T-helper 2 cell treated with Interferon-gamma antibody and Interleukin-4, amounts not matched to agents 100 ng/mL and 5 ng/mL, for 36 hours (primary cell): ENCODE data around the gene SMIM22. TPM values are rescaled to one million over a fixed set of nuclear protein-coding genes. Genes with fewer than 3 reads are reported as not detected.

Experiments used
- intact Hi-C: fragments of 100-400 bp; cut with micrococcal nuclease; formaldehyde crosslinking; loops from one replicate; pipeline ENCODE4 v1.15.1; 2023
- total RNA-seq: library from RNA; stranded (reverse); gene quantifications from 2 replicates; pipeline ENCODE4 v1.2.3, GENCODE V29; 2022

The SMIM22 gene, protein sequence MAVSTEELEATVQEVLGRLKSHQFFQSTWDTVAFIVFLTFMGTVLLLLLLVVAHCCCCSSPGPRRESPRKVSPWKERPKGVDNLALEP
- total RNA-seq: not detected in 2 replicates

DNA sequence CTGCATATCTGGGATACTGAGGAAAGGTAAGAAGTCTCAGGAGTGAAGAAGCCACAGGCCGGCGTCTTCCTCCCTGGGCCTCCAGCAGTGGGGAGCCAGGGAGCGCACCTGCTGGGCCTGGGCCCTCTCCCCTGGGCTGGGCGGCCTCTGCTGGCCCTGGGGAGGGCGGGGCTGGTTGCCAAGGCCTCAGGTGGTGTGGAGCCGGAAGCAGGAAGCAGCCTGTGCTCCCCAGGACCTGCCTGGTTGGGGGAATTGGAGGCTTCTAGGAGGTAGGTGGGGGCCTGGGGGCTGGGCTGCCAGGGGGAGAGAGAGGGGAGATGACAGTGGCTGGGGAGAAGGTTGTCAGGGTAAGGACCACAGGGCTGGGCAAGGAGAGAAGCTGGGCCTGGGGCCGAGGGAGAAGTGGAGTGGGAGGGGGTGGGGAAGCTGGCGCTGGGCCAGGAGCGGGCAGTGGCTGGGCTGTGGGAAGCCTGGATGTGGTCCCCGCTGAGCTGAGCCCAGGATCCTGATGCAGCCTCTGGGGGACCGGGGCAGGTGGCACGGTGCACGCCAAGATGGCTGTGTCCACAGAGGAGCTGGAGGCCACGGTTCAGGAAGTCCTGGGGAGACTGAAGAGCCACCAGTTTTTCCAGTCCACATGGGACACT lies at the start of gene SMIM22:
Gene SMIM22, plus strand, starts transcription at position 189 of the 647 bp plus-strand sequence. Its CDS starts 366 bp downstream, at position 555.
- intact Hi-C loops: no loop called here

DNA sequence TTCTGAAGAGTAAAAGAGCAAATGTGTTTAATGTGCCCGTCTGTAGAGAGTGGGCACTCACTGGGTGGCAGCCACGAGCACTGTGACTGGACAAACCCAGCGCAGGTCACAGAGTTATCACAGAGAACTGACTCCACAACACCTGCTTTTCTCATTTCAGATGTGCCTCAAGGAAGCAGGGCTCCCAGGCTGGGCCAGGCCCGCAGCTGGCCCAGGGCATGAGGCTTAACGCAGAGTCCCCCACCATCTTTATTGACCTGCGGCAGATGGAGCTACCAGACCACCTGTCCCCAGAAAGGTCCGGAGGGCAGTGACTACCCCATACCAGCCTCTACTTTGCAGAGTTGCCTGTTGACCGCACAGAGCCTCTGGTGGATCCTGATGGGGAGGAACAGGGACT lies 49.0 kb upstream of the SMIM22 start:
- intact Hi-C loops: no loop called here

DNA sequence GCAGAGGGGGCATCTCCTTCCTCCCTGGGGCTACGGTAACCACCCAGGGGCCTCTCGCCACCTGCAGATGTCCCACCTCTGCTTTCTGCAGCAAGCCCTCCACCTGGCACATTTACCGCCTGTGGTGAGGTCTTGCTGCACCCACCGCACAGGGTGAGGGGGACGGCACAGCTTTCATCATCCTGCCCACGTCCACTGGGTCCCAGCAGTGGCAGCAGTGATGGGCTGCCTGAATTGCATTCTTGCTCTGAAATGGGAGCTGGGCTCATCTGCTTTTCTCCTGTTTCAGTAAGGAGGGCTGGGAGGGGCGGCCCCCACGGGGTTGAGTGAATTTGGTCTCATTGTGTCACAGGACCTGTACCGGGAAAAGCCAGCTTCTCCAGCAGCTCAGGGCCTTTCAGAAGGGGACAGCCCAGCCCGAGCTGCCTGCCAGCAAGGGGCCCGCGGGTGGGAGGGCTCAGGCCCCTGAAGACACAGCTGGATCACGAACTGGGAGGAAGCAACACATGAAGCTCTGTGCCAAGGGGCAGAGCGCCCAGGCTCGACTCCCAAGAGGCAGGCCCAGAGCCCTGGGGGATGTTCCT lies 48.1 kb upstream of the SMIM22 start:
- intact Hi-C loops: no loop called here

DNA sequence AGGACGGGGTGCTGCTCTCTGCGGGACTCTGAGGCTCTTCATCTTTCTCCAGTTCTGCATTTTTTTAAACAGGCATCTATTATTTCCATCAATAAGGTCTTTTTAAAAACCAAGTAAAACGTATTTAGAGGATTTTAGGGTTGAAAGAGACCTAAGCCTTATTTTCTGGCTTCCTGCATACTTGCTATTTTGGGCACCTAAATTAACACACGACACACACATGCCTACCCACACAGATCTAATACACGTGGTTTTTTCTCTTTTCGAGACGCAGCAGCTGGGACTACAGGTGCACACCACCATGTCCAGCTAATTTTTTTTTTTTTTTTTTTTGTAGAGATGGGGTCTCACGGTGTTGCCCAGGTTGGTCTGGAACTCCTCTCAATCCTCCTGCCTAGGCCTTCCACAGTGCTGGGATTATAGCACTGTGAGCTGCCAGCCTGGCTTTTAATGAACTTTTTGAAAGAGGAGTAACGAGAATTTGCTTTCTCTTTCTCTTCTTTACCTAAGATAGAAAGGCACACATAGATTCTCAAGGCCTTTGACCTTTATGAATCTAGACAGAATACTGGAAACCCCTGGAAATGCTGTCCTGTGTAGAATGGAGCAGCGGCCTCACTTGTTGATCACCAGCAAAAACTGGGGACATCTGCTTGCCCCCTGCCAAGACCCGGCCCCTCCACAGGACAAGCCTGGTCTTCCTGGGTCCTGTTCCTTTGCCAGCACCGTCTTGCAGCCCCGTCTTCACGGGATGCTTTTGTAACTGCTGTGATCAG lies 47.1 kb upstream of the SMIM22 start:
- intact Hi-C loops: no loop called here

DNA sequence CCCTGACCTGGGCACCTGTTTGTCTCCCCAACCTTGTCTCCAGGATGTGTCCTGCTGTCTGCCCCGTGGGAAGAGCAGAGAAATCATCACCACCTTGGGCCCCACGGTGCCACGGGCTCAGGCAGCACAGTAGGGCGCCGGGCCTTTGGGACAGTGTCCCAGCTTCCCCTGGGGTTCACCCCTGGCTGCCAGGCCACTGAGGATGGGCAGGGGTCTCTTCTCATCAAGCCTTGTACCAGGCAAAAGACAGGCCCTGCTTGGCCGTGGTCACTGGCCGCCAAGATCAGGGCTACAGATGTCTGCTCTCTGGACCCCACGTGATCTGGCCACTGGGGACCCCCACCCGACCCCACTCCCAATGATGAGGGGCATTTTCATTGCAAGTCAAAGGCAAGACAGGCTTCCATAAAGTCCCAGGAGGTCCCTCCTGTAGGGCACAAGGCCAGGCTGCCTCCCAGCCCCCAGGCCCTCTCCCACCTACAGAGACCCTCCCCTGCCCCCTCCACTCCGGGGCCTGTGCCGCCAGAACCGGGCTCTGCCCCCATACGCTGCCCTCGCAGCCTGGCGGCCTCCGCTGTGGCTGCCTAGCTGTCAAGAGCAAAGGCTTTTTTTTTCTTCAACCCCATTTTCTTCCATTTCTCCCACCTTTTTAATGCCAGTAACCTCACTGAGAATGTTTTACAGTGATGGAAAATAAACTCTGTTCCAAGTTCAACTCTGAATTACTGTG lies 46.3 kb upstream of the SMIM22 start:
- intact Hi-C loops: no loop called here

DNA sequence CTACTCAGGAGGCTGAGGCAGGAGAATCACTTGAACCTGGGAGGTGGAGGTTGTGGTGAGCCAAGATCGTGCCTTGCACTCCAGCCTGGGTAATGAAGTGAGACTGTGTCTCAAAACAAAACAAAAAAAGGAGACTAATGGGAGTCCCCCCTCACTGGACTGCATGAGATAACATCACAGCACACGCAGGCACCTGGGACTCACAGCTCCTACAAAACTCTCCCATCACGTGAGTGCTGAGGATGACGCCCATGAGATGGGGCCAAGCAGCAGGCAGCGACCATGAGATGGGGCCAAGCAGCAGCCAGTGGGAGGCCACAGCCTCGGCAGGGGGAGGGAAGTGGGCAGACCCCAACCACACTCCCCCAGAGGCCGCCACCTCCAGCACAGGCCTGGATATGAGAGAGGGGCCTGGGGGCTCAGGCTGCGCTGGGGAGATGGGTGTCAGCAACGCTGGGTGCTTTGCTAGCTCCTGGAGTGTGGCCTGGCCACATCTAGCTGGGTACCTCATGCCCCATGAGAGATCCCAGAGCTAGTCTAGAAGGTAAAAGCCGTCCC lies 45.4 kb upstream of the SMIM22 start:
- intact Hi-C loops: no loop called here

DNA sequence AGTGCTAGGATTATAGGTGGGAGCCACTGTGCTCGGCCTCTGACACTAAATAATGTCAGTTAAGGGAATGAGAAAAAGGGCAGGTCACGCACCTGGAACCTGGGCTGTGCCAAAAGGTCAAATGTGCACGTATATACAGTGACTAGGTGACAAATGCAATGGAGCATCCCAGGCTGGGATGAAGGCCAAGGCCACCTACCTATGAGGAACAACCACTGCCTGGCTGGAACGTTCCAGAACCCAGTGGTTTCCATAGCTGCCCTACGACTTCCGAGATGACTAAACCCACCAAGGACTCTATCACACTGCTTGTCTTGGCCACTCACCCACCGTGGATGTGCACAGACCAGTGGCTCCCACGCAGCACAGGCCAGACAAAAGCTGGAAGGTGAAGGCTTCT lies 44.3 kb upstream of the SMIM22 start:
- intact Hi-C loops: no loop called here

DNA sequence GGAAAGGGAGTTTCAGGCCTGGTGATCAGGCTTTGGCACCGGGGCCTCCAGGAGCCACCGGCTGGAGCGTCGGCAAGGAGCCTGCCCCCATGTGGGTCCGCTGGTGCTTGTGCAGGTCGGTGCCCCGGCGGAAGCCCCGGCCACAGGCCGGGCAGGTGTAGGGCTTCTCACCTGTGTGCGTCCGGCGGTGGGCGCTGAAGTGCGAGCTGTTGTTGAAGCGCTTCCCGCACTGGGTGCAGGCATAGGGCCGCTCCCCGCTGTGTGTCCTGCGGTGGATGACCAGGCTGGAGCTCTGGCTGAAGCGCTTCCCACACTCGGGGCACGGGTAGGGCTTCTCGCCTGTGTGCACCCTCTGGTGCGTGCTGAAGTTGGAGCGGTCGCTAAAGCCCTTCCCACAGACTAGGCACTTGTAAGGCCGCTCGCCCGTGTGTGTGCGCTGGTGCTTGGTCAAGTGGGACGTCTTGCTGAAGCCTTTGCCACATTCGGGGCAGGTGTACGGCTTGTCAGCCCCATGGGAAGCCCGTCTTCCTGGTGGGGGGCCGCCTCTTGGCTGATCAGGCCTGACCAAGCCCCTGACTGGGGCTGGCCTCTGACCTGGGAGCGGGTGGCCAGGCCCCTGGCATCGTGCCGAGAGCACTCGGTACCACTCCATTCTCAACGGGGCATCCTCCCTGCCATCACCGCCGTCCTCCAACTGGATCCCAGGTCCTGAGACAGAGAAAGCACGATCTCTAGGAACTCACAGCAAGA lies 42.6 kb upstream of the SMIM22 start:
- intact Hi-C loops: no loop called here

DNA sequence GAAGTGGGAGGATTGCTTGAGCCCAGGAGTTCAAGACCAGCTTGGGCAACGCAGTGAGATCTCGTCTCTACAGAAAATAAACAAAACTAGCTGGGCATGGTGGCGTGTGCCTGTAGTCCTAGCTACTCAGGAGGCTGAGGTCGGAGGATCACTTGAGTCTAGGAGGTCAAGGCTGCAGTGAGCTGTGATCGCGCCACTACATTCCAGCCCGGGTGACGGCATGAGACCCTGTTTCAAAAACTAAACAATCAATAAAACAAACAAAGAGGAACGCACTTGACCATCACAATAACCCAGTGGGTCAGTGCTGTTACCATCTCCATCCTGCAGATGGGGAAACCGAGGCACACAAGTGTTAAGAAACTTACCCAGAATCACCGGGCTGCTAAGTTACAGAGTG lies 41.9 kb upstream of the SMIM22 start:
- intact Hi-C loops: no loop called here

DNA sequence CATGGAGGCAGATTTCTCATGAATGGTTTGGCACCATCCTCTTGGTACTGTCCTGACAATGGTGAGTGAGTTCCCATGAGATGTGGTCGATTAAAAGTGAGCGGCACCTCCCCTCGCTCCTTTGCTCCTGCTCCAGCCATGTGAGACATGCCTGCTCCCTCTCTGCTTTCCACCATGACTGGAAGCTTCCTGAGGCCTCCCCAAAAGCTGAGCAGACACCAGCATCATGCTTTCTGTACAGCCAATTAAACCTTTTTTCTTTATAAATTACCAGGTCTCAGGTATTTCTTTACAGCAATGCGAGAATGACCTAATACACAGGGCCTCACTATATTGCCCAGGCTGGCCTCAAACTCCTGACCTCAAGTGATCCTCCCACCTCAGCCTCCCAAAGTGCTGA lies 40.3 kb upstream of the SMIM22 start:
- intact Hi-C loops: no loop called here

DNA sequence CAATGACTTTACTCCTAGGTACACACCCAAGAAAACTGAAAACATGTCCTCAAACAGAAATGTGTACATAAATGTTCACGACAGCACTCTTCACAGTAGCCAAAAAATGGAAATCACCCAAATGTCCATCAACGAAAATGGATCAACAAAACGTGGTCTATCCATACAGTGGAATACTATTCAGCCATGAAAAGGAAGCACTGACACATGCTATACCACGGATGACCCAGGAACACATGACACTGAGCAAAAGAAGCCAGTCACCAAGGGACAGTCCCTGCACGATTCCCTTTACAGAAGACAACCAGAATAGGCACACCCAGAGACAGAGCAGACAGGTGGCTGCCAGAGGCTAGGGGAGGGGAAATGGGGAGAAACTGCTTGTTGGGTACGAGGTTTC lies 39.5 kb upstream of the SMIM22 start:
- intact Hi-C loops: no loop called here

DNA sequence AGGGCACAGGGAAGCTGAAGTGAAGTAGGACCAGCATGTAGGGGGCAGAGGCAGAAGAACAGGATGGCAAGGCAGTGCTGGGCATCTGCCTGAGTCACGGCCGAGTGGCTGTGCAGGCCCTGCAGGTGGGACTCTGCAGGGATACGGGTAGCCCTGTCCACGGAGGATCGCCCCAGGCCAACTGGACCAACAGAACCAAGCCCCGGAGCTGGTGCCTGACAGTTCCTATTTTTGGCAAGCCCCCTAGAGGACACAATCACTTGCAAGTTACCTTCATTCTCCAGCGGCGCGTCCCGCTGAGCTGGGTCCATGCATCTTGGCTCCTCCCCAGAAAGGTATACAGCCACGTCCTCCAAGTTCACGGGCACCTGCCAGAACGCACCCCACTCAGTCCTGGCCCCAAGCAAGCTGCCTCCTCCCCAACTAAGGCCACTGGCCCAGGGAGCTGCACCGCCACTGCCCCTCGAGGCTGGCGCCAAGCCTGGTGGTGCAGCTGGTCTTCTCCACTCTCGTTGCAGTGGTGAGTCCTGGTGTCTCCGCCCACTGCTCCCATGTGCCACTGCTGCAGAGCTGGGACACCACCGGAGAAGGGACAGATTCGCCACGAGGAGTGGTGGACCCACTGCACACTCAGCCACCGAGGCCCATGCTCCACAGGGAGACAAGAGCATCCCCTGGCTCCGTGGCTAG lies 34.8 kb upstream of the SMIM22 start:
- intact Hi-C loops: loop anchor here (10.0 kb wide), 1 partner anchor 146 kb away; the partner anchor contains the start of gene UBALD1

DNA sequence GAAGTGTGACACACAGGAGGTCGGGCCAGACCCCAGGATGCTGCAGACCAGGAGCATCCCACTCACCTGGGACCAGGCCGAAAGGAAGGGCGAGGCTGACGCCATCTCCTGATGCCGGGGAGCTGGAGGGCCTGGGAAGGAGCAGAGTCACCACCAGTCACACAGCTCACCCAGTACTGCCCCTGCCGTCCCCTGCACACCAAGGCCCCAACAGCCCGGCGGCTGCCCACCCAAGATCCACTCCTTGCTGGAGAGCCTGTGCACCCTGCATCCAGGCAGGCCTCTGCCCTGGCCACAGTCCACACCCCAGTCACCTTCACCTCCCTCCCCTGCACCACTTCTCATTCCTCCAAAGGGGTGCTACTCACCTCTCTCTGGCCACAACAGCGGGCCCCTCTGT lies 33.0 kb upstream of the SMIM22 start:
- intact Hi-C loops: loop anchor here (10.0 kb wide), 1 partner anchor 147 kb away; the partner anchor contains the start of gene UBALD1

DNA sequence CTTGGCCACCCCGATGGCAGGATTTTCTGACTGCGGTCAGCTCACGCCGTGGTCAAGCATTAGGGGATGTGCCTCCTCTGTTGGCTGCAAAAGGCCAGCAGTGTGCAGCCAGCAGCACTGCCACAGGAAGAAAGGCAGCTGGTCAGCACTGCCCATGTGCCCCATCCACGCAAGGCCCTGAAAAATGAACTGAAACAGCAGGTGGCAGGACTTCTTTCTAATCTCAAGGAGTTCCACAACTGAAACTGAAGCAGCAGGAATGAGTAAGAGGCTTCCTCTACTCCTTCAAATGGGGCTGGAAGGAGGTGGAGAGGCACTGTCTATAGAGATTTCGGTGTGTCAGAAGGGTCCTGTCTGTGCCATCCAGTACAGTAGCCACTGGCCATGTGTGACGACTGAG lies 31.4 kb upstream of the SMIM22 start:
- intact Hi-C loops: loop anchor here (10.0 kb wide), 1 partner anchor 149 kb away; the partner anchor contains the start of gene UBALD1

DNA sequence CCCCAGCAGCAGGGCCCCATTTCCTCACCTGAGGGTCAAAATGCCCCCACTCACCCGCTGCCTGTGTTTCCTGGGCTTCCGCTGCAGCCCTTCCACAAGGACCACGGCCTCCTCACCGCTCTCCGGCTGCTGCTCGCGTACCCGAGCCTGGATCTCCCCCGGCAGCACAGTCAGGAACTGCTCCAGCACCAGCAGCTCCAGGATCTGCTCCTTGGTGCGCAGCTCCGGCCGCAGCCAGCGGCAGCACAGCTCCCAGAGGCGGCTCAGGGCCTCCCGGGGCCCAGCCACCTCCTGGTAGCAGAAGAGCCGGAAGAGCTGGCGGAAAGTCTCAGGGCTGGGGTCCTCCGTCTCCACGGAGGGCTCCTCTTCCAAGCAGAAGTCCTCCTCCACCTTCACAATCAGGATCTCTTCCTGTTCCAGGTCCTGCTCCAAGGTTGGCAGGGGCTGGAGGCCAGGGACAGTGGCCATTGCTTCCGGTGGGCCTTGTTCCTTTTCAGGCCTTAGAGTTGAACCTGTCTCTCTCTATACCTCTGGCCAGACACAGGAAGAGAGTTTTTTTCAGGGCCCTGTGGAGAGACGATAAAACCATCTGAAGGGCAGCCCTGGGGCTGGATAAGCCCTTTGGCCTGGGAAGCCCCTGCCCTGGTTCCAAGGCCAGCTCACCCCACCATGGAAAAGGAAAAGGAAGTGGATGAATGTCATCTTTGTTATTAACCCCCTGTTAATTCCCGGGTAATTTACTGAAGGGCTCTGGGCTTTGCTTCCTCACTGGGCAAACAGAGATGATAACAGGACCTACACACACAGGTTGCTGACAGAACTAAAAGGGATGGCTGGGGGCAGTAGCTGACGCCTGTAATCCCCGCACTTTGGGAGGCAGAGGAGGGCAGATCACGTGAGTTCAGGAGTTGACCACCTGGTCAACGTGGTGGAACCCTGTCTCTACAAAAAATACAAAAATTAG lies 29.4 kb upstream of the SMIM22 start:
- intact Hi-C loops: loop anchor here (10.0 kb wide), 1 partner anchor 151 kb away; the partner anchor contains the start of gene UBALD1

DNA sequence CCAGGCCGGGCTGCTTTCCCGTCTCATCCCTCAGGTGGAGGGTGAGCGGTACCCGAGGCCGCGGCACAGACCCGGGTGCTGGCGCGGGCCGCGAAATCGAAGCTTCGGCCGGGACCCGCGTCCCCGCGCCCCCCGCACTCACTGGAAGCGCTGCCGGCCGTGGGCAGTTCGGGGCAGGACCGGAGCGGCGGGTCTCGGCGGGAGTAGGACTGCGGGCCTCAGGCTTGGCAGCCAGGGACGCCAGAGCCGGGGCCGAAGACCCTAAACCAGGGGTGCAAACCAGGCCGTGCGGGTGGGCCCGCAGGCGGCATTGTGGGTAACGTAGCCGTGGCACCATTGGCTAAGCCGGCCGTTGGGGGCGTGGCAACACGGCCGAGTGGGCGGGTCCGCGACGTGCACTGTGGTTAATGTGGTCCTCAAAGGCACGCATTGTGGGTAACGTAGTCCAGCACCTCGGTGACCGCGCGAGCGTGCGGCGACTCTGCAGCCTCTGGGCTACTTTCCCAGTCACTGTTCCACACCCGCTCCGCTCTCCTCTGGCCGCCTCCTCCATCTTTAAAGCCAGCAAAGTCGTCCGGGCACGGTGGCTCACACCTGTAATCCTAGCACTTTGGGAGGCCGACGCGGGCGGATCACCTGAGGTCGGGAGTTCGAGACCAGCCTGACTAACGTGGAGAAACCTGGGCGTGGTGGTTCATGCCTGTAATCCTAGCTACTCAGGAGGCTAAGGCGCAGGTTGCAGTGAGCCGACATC lies 28.1 kb upstream of the SMIM22 start, which contains the start of gene ZNF500:
Gene ZNF500, minus strand, starts transcription at position 288 of the 754 bp plus-strand sequence. CDS start 1,184 bp downstream, outside the sequence.
- intact Hi-C loops: loop anchor here (1.0 to 10.0 kb wide), 3 partner anchors 35 to 342 kb away; partner anchors contain the start of genes DNAJA3, ROGDI and UBALD1

DNA sequence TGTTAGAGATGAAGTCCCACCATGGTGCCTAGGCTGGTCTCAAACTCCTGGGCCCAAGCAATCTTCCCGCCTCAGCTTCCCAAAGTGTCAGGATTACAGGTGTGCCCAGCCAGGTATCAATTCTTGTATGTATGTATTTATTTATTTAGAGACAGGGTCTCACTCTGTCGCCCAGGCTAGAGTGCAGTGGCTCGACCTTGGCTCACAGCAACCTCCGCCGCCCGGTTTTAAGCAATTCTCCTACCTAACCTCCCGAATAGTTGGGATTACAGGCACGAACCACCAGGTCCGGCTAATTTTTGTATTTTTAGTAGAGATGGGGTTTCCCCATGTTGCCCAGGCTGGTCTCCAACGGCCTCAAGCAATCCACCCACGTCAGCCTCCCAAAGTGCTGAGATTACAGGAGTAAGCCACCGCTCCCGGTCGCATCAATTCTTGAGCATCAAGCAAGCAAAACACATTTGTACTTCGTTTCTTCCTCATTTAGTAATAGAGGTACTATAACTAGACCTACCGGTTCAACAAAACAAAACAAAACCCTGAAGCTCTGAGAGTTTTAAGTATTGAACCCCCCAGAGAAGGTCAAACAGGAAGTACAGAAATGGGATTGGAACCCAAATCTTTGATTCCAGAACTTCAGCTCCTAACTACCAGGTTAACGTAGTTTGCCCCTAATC lies 27.2 kb upstream of the SMIM22 start:
- intact Hi-C loops: loop anchor here (1.0 to 10.0 kb wide), 5 partner anchors 34 to 343 kb away; partner anchors contain the start of genes ANKS3, DNAAF8, DNAJA3 and ROGDI
